HL-60/S4 treated with phorbol 12-myristate 13-acetate at 8.2 ng/mL for 4 days and 3 days (cell line): ENCODE results near the gene KIRREL3.

Source experiments
- in situ Hi-C: fragments of 300-500 bp; cut with MboI; formaldehyde crosslinking; loops from 2 replicates; pipeline ENCODE4 v1.15.0; 2022; ENCODE audit warnings: low sequenced_read_pairs

Gene KIRREL3

GRCh38 chr11:126839496-126839895 is 161.1 kb downstream of the KIRREL3 start:
- in situ Hi-C loops: no loop called here

- in situ Hi-C loops: no loop called here
Observed at GRCh38 chr11:126838779-126839178, 161.8 kb downstream of the KIRREL3 start.

- in situ Hi-C loops: no loop called here
Observed at GRCh38 chr11:126837581-126837980, 163.0 kb downstream of the KIRREL3 start.

- in situ Hi-C loops: no loop called here
Observed at GRCh38 chr11:126834573-126834972, 166.0 kb downstream of the KIRREL3 start.

- in situ Hi-C loops: no loop called here
Observed at GRCh38 chr11:126834149-126834548, 166.4 kb downstream of the KIRREL3 start.

- in situ Hi-C loops: no loop called here
Observed at GRCh38 chr11:126833065-126833464, 167.5 kb downstream of the KIRREL3 start.

GRCh38 chr11:126832387-126832786 is 168.2 kb downstream of the KIRREL3 start:
- in situ Hi-C loops: no loop called here

DNA sequence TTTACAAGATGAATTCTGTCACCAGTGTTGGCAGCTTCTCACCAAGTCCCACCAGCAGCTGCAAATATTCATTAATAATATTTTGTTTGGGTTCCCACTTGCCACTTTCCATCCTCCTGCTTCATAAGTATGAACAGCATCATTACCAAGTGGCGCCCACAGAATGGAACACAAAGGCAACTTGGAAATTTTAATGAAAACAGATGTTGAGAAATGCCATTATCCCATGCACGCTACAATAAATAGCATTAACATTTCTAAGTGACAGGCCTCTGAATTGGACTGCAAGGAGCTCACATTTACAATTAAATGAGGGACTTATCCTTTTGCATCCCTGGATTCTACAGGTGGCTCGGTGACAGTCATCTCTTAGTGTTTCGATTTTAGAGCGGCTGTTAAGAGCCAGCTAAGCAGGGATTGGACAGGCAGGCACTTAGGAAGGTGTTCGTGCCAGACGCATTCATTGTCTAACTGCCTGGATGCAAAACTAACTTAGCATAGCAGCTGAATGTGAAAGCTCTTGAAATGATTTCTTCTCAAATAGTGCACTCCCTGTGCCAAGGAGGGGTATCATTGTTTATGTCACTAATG is 170.3 kb downstream of the KIRREL3 start:
- in situ Hi-C loops: no loop called here

DNA sequence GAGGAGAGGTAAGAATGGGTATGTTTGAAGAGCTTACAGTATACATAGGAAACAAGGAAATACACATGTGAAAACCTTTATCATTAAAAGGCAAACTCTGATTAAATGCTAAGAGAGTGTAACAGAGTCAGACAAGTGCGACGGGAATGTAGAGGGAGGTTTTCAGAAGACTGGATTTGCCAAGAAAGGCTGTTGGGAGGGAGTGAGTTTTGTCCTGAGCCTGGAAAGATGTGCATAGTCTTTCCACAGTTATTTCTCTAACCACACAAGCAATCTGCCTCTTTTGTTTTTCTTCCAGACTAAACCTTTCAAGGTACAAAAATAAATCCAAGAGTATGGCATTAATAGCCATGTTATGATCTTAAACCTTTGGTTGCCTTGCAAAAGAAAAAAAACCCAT is 170.9 kb downstream of the KIRREL3 start:
- in situ Hi-C loops: no loop called here

- in situ Hi-C loops: no loop called here
Observed at GRCh38 chr11:126824035-126824607, 176.4 kb downstream of the KIRREL3 start.

- in situ Hi-C loops: no loop called here
Observed at GRCh38 chr11:126823274-126823673, 177.3 kb downstream of the KIRREL3 start.

DNA sequence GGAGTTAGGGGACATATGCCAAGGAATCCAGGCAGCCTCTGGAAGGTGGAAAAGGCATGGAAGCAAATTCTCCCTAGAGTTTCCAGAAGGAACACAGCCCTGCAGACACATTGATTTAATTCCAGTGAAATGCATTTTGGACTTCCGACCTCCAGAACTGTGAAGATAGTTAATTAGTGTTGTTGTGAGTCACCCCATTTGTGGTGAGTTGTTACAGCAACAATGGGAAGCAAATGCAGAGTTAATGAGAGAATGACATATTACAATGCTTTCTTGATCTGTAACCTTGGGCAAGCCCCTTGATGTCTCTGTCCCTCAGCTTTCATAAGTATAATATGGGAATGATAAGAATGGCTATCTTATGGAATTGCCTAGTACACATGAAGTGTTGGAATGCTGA is 178.7 kb downstream of the KIRREL3 start:
- in situ Hi-C loops: no loop called here

DNA sequence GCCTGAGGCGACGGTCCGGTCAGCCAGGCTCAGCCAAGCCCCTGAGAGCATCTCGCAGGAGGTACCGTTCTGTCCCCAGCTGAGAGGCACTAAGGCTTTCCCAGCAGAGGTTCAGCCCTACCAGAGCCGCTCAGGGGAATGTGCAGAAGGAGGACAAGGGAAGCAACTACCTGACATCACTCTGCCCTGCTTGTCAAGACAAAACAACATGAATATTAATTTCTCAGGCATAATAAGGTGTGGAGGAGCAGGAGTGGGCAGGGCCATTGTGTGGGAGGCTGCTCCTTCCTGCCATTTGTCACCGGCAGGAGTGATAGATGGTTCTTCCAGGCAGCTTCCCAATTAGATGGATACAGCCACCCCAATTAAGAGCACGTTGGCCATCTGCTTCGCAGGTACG is 181.4 kb downstream of the KIRREL3 start:
- in situ Hi-C loops: no loop called here

DNA sequence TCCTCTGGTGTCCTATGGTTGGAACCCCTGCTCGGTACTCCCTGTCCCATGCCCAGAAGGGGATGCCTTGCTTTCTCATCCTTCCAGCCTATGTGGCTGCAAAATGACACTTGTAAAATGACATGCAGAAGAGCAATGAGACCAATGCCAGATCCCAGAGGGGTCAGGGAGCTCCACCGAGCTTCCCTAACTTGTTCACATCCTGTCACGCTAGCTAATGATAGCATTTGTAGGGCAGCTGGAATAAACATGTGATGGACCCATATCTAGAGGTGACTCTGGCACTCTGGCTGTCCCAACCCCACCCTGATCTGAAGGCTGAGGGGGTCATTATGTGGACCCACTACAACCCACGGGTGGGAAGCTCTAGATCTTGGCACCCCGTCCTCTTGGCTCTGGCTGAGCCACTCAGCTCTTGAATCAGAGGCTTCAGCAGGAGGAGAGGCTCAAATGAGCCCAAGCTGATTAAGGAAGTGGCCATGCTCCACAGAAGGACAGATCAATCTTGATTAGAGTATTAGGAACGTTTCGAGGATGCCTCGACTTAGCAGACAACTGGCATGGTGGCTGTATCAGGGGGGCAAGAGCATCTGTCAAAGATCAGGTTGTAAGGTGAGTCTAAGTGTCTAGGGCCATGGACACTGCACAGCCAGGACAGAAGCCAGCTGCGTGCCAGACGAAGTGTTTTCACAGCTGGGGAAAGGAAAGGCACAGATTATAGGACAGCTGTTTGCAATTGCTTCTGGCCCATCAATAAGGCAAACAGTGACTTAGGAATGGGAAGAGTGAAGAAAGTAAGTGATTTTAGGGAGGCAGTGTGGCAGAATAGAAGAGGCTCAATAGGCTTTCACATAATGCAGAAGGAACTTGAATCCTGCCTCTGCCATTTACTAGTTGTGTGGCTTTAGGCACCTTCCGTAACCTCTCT is 182.8 kb downstream of the KIRREL3 start:
- in situ Hi-C loops: no loop called here

GRCh38 chr11:126817096-126817495 is 183.5 kb downstream of the KIRREL3 start:
- in situ Hi-C loops: no loop called here

DNA sequence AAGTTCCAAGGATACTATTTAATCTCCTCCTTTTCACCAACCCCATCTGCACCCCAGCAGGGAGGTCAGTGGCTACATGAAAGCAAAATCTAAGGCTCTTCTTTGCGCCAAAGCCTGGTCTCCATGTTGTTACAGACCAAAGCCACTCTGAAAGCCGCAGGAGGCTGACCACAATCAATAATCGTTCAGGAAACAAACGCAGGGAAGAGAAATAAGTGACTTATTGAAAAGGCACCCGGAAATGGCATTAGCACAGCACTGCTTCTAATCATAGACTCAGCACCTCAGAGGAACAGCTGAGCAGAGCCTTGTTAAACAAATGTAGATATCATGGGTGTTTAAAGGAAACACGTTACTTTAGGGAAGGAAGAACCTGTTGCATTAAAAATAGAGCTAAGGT is 183.9 kb downstream of the KIRREL3 start:
- in situ Hi-C loops: no loop called here

DNA sequence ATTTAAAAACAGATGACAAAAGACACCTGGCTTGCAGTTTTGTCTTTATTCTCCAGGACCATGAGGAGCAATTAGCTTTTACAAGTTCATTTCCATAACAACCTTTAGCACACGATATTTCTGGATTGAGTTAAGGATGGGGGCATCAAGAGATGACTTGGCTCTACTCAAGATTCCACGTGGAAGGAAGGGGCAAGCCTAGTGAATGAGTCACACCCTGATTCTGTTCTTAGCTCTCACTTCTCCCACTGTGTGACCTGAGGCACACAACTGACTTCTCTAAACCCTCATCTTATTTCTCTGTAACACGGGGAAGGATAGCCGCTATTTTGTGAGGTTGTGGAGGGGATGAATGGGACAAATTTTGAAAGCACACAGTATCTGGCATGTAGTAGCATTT is 185.5 kb downstream of the KIRREL3 start:
- in situ Hi-C loops: no loop called here

- in situ Hi-C loops: no loop called here
Observed at GRCh38 chr11:126810776-126811175, 189.8 kb downstream of the KIRREL3 start.

- in situ Hi-C loops: no loop called here
Observed at GRCh38 chr11:126809514-126810289, 190.9 kb downstream of the KIRREL3 start.

- in situ Hi-C loops: no loop called here
Observed at GRCh38 chr11:126808836-126809235, 191.7 kb downstream of the KIRREL3 start.

DNA sequence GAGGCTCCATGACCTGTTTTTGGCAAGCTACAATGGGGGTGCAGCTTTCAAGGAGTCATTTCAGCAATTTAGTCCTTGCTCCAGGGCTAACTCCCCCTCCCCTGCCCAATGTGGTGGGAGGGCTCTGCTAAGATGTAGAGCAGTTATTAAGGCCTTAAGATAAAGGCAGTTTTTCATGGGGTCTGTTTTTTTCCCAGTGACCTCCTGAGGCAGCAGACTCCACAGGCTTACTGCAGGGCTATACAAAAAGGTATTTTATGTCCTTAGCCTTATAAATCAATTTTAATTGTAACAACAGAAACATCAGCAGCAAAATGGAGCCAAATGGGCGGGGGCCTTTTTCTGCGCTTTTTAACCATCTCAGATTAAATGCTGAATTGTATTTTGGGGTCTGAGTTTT is 192.3 kb downstream of the KIRREL3 start:
- in situ Hi-C loops: no loop called here
